Memory B cell (primary cell): ENCODE data around the gene KIRREL2.
"Not testable (repeated sequence)": the region's sequence is repeated elsewhere in the genome, so short reads cannot be mapped to it uniquely, and the experiment has no call there.

Experiments
- ATAC-seq: fragments of 150-1000 bp; cut with Tn5 transposase; 2 replicates; pipeline ENCODE4 v1.10.0; 2021; ENCODE audit warnings: low read depth, mild to moderate bottlenecking, moderate library complexity
- DNase-seq, 2 donors: peaks; one replicate each; pipeline ENCODE4 v3.0.0; 2022; ENCODE audit warnings: low spot score in 2 of 2
- H3K27ac Mint-ChIP-seq: one replicate; pipeline ENCODE4 v1.8.0; 2022; ENCODE audit warnings: mild to moderate bottlenecking, moderate library complexity, mixed read lengths
- H3K27me3 Mint-ChIP-seq: one replicate; pipeline ENCODE4 v1.8.0; 2022; ENCODE audit warnings: mixed read lengths
- H3K36me3 Mint-ChIP-seq: one replicate; pipeline ENCODE4 v1.8.0; 2022; ENCODE audit warnings: mild to moderate bottlenecking, mixed read lengths
- H3K4me1 Mint-ChIP-seq: one replicate; pipeline ENCODE4 v1.8.0; 2022; ENCODE audit warnings: mixed read lengths
- H3K4me3 Mint-ChIP-seq: one replicate; pipeline ENCODE4 v1.8.0; 2022; ENCODE audit warnings: mild to moderate bottlenecking, moderate library complexity, mixed read lengths
- H3K9me3 Mint-ChIP-seq: one replicate; pipeline ENCODE4 v1.8.0; 2022; ENCODE audit warnings: mixed read lengths

KIRREL2 gene

DNA sequence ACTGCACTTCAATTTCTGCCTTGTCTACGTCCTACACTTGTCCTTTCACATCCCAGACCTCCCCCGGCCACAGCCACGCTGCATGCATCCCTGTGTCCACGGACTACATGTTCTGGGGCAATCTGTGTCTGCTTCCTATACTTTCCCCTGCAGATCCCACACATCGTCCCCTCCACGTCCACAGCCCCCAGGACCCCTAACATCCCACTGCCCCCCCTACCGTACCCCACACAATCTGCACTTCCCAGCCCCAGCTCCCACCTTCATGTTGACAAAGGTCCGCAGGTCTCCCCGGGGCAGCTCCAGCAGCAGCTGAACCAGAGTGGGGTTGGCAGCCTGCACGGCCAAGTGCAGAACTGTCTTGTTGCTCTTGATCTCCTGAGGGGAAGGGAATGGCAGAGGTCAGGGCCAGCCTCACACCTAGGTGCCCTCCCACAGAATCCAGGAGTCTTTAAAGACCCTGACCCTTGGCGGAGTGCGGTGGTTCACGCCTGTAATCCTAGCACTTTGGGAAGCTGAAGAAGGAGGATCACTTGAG, 33.5 kb downstream of the KIRREL2 start:
- ATAC-seq: no peak
- Mint-ChIP-seq H3K36me3 (peaks cover 48% of the 10 kb centered on the region), H3K4me3 (no peak overlapping the region), H3K27me3 (no peaks in the 10 kb centered on the region), H3K27ac (peak overlapping the region; percentile 46), H3K4me1 (peaks cover 10% of the 10 kb centered on the region), H3K9me3 (no peaks in the 10 kb centered on the region)
- DNase-seq: no peak

DNA sequence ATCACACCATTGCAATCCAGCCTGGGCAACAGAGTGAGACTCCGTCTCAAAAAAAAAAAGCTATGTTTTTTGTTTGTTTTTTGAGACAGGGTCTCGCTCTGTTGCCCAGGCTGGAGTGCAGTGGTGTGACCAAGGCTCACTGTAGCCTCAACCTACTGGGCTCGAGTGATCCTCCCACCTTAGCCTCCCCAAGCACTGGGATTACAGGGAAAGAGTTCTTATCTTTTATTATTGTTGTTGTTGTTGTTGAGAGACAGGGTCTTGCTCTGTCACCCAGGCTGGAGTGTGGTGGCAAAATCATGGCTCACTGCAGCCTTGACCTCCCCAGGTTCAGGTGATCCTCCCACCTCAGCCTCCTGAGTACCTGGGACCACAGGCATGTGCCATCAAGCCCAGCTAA, 35.1 kb downstream of the KIRREL2 start:
- Mint-ChIP-seq H3K27ac (peak overlapping the region; percentile 45), H3K36me3 (peaks cover 52% of the 10 kb centered on the region), H3K4me1 (peaks cover 14% of the 10 kb centered on the region)
- ATAC-seq, DNase-seq, H3K4me3 Mint-ChIP-seq, H3K27me3 Mint-ChIP-seq, H3K9me3 Mint-ChIP-seq: not testable (repeated sequence)

DNA sequence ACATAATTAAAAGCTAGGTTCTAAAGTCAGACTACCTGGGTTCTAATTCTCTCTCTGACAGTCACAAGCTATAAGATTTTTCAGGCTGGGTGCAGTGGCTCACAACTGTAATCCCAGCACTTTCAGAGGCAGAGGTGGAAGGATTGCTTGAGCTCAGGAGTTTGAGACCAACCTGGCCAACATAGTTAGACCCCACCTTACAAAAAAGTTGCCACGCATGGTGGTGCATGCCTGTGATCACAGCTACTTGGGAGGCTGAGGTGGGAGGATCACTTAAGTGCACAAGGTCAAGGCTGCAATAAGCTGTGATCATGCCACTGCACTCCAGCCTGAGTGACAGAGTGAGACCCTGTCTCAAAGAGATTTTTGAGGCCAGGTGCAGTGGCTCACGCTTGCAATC, 37.6 kb downstream of the KIRREL2 start:
- Mint-ChIP-seq H3K36me3 (peaks cover 44% of the 10 kb centered on the region), H3K4me1 (peaks cover 12% of the 10 kb centered on the region), H3K9me3 (no peaks in the 10 kb centered on the region), H3K4me3 (no peak overlapping the region), H3K27ac (peak overlapping the region; percentile 98), H3K27me3 (no peaks in the 10 kb centered on the region)
- DNase-seq (no peak), ATAC-seq (no peak)

DNA sequence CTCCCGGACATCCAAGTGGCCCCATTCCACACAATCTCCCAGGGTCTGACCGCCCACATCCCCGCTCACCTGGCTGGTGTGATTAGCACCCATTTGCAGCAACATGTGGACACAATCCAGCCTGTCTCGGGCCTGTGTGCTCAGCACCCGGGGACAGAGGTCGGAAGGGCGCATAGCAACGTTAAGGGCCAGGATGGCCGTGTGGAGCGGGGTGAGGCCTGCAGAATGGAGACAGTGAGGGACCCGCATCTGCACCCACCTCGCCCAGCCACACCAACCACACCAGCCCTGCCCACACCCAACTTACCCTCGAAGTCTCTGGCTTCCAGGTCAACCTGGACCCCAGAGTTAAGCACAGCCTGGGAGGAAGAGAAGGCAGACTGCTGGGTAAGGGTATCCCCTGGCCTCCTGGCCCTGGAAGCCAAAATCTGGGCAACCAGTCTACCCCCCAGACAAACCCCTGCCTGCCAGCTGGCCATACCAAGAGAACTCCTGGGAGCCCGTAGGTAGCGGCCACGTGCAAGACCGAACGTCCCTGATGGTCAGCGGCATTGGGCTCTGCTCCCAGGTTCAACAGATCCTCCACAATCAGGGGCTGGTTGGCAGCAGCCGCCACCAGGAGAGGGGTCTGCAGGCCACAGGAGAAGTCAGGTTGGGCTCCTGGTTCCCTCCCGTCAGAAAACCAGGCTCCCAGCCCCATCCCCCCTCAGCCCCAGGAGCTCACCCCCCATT, 39.4 kb downstream of the KIRREL2 start:
- H3K27ac Mint-ChIP-seq: peak overlapping the region; percentile 98
- DNase-seq (peak in 1 of 2 donors; percentile 37), ATAC-seq (no peak)
- H3K36me3 Mint-ChIP-seq: peaks cover 32% of the 10 kb centered on the region
- H3K4me1 Mint-ChIP-seq: peaks cover 13% of the 10 kb centered on the region
- no peak overlapping the region for H3K4me3 Mint-ChIP-seq
- H3K27me3 Mint-ChIP-seq: no peaks in the 10 kb centered on the region
- no peaks in the 10 kb centered on the region for H3K9me3 Mint-ChIP-seq

DNA sequence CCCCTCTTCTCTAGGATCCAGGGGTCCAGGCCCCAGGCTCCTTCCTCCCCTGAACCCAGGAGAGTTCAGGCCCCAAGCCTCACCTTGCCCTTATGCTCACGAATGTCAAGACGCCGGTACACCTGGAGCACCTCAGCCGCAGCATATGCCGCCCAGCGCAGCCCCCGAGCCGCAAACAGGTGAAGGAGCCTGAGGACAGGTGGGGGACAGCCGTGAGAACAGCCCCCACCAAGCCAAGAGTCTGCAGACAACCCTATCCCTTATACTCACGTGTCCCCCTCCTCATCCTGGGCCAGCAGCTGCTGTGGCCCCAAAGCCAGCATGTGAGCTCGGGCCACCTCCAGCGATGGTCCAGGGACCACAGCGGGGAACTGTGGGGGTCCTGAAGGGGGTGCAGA, 39.9 kb downstream of the KIRREL2 start:
- no peak overlapping the region for H3K4me3 Mint-ChIP-seq
- H3K27me3 Mint-ChIP-seq: no peaks in the 10 kb centered on the region
- ATAC-seq (no peak), DNase-seq (no peak)
- H3K4me1 Mint-ChIP-seq: peaks cover 13% of the 10 kb centered on the region
- no peaks in the 10 kb centered on the region for H3K9me3 Mint-ChIP-seq
- peaks cover 31% of the 10 kb centered on the region for H3K36me3 Mint-ChIP-seq
- peak overlapping the region; percentile 98 for H3K27ac Mint-ChIP-seq

DNA sequence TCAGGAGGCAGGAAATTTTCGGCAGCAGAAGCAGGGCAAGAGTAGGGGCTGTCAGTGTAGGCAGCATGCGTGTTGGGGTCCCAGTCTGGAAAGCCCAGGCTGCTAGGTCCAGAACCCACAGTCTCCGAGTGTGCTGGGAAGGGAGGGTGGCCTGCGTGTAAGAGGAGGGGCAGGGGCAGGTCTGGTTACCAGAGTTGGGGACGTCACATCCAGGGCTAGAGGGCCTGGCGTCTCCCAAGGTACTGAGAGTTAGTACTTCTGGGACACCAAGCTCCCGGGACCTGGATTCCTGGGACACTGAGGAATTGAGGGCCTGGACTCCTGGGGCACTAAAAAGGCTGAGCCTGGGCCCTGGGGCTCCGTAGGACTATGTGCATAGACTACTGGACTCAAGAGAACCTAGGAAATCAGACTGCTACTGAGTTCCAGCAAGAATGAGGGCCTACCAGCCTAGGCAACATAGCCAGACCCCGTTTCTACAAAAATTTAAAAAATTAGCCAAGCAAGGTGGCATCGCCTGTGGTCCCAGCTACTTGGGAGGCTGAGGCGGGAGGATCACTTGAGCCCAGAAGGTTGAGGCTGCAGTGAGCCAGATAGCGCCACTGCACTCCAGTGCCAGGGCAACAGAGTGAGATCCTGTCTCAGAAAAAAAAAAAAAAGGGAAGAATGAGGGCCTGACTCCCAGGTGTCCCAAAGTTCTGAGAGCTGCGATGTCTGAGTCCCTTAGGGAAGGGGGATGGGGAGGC, 41.2 kb downstream of the KIRREL2 start:
- ATAC-seq (no peak), DNase-seq (peak in 1 of 2 donors; percentile 31)
- H3K27me3 Mint-ChIP-seq: no peaks in the 10 kb centered on the region
- H3K4me1 Mint-ChIP-seq: peaks cover 24% of the 10 kb centered on the region
- H3K36me3 Mint-ChIP-seq: peaks cover 27% of the 10 kb centered on the region
- peak overlapping the region; percentile 98 for H3K27ac Mint-ChIP-seq
- H3K4me3 Mint-ChIP-seq: peak overlapping the region; percentile 98
- no peaks in the 10 kb centered on the region for H3K9me3 Mint-ChIP-seq

DNA sequence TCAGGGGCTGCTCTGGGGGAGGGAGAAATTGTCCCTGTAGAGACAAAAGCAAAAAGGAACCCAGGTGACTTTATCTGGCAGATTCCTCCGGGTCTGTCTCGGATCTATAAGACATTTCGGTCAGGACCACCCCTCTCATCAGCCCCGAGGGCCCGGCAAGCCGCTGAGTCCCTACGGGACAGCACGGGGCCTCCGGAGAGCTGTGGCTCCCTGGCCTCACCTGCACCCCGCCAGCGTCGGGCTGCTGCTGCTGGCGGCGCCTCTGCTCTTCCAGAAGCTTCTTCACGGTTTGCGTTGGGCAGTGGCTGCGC, 41.7 kb downstream of the KIRREL2 start:
- ATAC-seq: no peak
- Mint-ChIP-seq H3K9me3 (no peaks in the 10 kb centered on the region), H3K4me3 (peak overlapping the region; percentile 98), H3K27me3 (no peaks in the 10 kb centered on the region), H3K27ac (peak overlapping the region; percentile 98), H3K36me3 (peaks cover 23% of the 10 kb centered on the region), H3K4me1 (peaks cover 30% of the 10 kb centered on the region)
- peak in 1 of 2 donors; percentile 41 for DNase-seq

DNA sequence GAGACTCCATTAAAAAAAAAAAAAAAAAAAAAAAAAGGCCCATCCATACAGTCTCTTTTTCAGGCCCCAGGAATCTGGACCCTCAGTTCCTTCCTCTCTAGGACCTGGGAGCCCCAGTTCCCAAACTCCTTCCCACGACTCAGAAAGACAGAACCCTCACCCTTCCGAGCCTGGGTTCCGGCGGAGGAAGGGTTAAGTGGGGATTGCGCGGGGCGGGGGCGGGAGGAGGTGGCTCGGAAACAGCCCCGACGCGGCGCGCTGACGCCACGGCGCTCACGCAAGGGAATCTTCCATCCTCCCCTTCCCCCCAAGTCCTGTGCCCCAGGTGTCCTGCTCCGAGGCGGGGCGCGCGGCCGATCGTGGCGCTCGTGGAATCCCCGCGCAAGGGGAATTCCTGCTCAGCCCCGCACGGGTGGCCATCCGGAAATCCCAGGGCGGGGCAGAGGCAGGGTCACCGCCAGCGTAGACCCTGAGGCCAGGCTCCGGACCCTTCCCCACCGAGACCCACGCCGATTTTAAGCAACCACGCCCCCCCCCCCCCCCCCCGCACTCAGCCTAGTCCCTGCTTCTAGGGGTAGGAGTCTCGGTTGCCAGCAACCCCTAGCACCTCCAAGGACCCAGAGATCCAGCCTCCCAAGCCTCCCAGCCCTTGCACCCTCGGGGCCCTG, 43.0 kb downstream of the KIRREL2 start:
- Mint-ChIP-seq H3K4me1 (peaks cover 39% of the 10 kb centered on the region), H3K36me3 (peaks cover 20% of the 10 kb centered on the region), H3K27ac (peak overlapping the region; percentile 98), H3K27me3 (no peaks in the 10 kb centered on the region), H3K4me3 (peak overlapping the region; percentile 98), H3K9me3 (no peaks in the 10 kb centered on the region)
- DNase-seq: peak; percentile 92 to 96
- peak; percentile 59 for ATAC-seq

DNA sequence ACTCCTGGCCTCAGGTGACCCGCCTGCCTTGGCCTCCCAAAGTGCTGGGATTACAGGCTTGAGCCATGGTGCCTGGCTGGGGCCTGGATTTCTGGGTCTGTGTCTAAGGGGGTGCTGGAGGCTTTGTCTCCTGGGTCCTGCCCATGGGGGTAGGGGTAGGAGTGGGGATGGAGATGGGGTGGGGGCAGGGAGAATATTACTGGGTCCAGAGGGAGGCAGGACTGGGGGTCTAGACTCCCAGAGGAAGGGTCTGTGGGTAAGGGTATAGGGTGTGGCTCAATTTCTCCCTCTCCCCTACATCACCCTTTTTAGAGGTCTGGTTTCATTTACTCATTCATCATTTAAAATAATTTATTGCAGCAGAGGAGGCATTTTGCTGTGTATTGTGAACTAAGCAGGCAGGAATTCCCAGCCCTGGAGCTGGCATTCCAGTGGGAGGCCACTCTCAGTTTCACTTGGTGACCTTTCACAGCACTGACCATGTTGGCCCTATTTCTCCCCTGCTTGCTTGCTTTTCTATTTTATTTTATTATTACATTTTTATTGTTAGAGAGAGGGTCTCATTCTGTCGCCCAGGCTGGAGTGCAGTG, 44.4 kb downstream of the KIRREL2 start:
- Mint-ChIP-seq H3K9me3 (no peaks in the 10 kb centered on the region), H3K27ac (peak overlapping the region; percentile 98), H3K36me3 (peaks cover 14% of the 10 kb centered on the region), H3K4me1 (peaks cover 35% of the 10 kb centered on the region), H3K4me3 (peak overlapping the region; percentile 98), H3K27me3 (no peaks in the 10 kb centered on the region)
- DNase-seq: no peak
- ATAC-seq: no peak

DNA sequence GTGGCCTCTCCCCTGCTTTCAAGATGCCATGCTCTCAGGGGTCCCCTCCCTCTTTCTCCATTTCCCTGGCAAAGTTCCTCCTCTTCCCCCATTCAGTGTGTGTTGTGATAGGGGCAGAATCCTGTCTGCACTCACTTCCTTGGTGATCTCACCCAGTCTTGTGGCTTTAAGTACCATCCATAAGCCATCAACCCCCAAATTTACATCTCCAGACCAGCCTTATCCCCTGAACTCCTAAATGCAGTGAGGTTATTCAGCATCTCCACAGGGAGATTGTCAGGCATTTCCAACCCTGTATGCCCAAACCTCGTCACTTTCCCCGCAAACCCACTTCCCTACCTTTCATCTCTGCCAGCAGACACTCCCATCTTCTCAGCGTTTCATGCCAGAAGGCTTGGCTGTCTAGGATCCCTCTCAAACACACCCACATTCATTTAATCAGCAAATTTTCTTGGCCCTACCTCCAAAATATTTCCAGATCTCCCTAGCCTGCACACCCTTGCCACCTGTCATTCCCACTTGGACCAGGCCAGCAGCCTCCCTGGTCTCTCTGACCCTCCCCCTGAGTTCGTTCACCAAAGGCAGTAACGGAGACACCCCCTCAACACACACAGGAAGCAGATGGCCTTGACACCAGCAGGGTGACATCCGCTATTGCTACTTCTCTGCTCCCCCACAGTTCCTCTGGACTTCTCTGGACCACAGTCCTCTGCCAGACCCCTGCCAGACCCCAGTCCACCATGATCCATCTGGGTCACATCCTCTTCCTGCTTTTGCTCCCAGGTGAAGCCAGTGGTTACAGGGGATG, 45.3 kb downstream of the KIRREL2 start, which contains the start of gene HCST:
Gene HCST, plus strand, starts transcription at position 676 of the 808 bp plus-strand sequence. Its CDS starts 65 bp downstream, at position 741.
- peak in 1 of 2 donors; percentile 56 for DNase-seq
- H3K9me3 Mint-ChIP-seq: no peaks in the 10 kb centered on the region
- H3K4me1 Mint-ChIP-seq: peaks cover 37% of the 10 kb centered on the region
- ATAC-seq: peak; percentile 7
- no peaks in the 10 kb centered on the region for H3K27me3 Mint-ChIP-seq
- H3K4me3 Mint-ChIP-seq: peak within 1 kb of the TSS; percentile 88
- H3K36me3 Mint-ChIP-seq: peaks cover 9% of the 10 kb centered on the region
- peak within 1 kb of the TSS; percentile 98 for H3K27ac Mint-ChIP-seq

DNA sequence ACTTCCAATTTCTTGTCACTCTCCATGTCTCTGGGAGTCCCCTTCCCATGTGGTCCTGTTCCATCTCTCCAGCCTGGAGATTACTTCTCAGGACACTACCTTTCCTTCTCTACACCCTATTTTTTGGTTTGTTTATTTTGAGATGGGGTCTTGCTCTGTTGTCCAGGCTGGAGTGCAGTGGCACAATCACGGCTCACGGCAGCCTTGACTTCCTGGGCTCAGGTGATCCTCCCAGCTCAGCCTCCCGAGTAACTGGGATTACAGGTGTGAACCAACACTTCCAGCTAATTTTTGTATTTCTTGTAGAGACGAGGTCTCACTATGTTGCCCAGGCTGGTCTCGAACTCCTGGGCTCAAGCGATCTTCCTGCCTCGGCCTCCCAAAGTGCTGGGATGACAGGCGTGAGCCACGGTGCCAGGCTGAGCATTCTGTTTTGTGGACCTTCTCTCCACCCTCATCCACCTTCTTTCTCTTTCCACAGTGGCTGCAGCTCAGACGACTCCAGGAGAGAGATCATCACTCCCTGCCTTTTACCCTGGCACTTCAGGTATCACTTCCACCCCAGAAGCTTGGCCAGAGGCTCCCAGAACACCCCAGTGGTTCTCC, 46.3 kb downstream of the KIRREL2 start:
- no peaks in the 10 kb centered on the region for H3K9me3 Mint-ChIP-seq
- peak overlapping the region; percentile 88 for H3K4me3 Mint-ChIP-seq
- peaks cover 38% of the 10 kb centered on the region for H3K4me1 Mint-ChIP-seq
- H3K36me3 Mint-ChIP-seq: peaks cover 6% of the 10 kb centered on the region
- no peak for DNase-seq
- peak overlapping the region; percentile 98 for H3K27ac Mint-ChIP-seq
- H3K27me3 Mint-ChIP-seq: no peaks in the 10 kb centered on the region
- no peak for ATAC-seq

DNA sequence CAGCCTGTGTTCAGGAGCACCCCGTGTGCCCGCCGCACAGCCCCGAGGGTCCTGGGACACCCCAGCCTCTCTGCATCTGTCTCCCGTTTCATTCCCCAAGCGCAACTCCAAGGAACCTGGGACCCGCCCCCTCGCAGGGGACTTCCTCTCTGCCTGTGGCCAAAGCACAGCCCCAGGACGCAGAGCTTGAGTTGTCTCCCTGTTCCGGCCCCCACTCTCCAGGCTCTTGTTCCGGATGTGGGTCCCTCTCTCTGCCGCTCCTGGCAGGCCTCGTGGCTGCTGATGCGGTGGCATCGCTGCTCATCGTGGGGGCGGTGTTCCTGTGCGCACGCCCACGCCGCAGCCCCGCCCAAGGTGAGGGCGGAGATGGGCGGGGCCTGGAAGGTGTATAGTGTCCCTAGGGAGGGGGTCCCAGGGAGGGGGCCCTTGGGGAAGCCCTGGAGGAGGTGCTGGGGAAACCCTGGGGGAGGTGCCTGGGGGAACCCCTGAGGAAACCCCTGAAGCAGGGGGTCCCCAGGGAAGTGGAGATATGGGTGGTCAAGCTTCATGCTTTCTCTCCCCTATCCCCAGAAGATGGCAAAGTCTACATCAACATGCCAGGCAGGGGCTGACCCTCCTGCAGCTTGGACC, 47.0 kb downstream of the KIRREL2 start:
- DNase-seq: peak; percentile 96
- Mint-ChIP-seq H3K27me3 (no peaks in the 10 kb centered on the region), H3K9me3 (no peaks in the 10 kb centered on the region), H3K27ac (peak overlapping the region; percentile 98), H3K4me1 (peaks cover 41% of the 10 kb centered on the region), H3K4me3 (peak overlapping the region; percentile 88), H3K36me3 (peaks cover 2% of the 10 kb centered on the region)
- peak; percentile 54 for ATAC-seq
